Measurements from ENCODE around the gene BSX.
A peak's percentile ranks its signal among the peaks of the same experiment; 100 is the strongest.

BSX gene

DNA sequence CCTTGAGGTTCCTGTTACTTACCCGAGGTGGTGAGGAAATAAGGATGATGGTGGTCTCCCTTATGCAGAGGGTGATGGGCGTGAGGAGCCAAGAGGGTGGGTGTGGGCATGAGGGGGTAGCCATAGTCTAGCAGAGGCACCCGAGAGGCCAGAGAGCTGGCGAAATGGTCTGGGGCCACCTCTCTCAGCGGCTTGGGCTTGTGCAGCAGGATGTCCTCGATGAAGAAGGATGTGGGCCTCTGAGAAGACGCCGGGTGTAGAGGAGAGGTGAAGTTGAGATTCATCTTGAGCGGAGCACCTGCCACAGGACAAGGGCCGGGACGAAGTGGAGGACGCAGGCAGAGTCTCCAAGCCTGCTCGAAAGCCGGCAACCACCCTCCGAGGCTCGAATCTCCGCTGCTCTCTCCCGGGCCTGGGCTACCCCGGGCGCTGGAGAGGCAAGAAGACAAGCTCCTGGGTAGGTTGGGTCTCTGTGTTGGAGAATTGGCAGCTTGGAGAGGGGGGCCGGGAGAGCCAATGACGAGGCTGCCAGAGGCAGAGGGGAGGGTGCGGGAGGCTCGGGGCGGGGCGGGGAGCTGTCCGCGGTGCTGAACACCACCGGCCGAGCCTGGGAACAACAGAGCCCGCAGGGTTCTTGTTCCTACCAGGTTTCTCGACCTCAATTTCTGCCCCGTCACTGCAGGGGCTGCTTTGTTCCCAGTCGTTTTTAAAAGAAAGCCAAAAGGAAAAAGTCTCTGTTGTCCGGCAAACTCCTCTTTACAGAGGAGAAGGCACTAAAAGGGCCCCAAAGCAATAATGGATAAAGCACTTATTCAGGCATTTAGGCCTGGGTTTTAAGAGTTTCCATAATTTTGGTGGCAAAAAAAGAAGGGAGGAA lies at the start of gene BSX:
Gene BSX, minus strand, starts transcription at position 447 of the 877 bp plus-strand sequence. Its CDS starts 163 bp downstream, at position 284.
- Histone ChIP-seq H3K27me3 (ENCODE audit: control insufficient read depth, insufficient read depth, low read length) (peaks cover 78% of the 10 kb centered on the region), H3K4me1 (ENCODE audit: control insufficient read depth, insufficient read depth, low read length) (peaks cover 5% of the 10 kb centered on the region), H3K9me3 (ENCODE audit: control insufficient read depth, insufficient read depth, low read length) (no peaks in the 10 kb centered on the region), H3K36me3 (ENCODE audit: control insufficient read depth, insufficient read depth, low read length) (no peaks in the 10 kb centered on the region), H3K27ac (ENCODE audit: low read length) (no peak within 1 kb of the TSS), H3K4me3 (ENCODE audit: low read length) (no peak within 1 kb of the TSS)
- peak; percentile 74 for DNase-seq (ENCODE audit: low read depth, low spot score)
- no CpG with 5 or more reads among the region's 35 CpGs for WGBS (ENCODE audit: insufficient coverage, insufficient read length)

DNA sequence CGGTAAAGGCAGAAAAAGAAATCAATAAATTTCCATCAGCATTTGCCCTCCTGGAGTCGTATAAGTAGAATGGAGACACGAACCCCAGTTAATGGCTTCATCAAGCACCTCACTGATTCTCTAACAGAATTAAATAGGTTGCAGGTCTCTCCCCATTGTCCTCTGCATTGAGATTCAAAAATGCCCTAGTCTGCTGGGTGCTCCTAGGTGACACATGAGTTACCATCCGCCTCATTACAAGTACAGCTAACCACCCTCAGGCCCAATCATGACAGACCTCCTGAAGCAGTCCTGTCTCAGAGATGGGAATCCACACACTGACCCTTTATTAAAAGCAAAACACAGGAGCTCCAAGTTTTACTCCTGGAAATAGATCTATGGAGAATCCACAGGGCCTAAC lies 48.9 kb upstream of the BSX start:
- no peak for DNase-seq (ENCODE audit: low read depth, low spot score)
- no peak overlapping the region for H3K4me3 ChIP-seq (ENCODE audit: low read length)
- no peaks in the 10 kb centered on the region for H3K9me3 ChIP-seq (ENCODE audit: control insufficient read depth, insufficient read depth, low read length)
- H3K27me3 ChIP-seq (ENCODE audit: control insufficient read depth, insufficient read depth, low read length) = no peaks in the 10 kb centered on the region
- WGBS (ENCODE audit: insufficient coverage, insufficient read length) = no CpG with 5 or more reads among the region's 4 CpGs
- H3K4me1 ChIP-seq (ENCODE audit: control insufficient read depth, insufficient read depth, low read length) = 0 out of 2 replicates have a peak, but pooled peaks cover 2% of the 10 kb centered on the region
- no peak overlapping the region for H3K27ac ChIP-seq (ENCODE audit: low read length)
- H3K36me3 ChIP-seq (ENCODE audit: control insufficient read depth, insufficient read depth, low read length) = no peaks in the 10 kb centered on the region

- DNase-seq (ENCODE audit: low read depth, low spot score) = peak; percentile 31
- no CpG with 5 or more reads among the region's 2 CpGs for WGBS (ENCODE audit: insufficient coverage, insufficient read length)
- Histone ChIP-seq H3K27me3 (ENCODE audit: control insufficient read depth, insufficient read depth, low read length) (no peaks in the 10 kb centered on the region), H3K9me3 (ENCODE audit: control insufficient read depth, insufficient read depth, low read length) (no peaks in the 10 kb centered on the region), H3K27ac (ENCODE audit: low read length) (no peak overlapping the region), H3K4me1 (ENCODE audit: control insufficient read depth, insufficient read depth, low read length) (no peaks in the 10 kb centered on the region), H3K36me3 (ENCODE audit: control insufficient read depth, insufficient read depth, low read length) (no peaks in the 10 kb centered on the region), H3K4me3 (ENCODE audit: low read length) (no peak overlapping the region)
Measured at GRCh38 chr11:123020968-123021367, 39.3 kb upstream of the BSX start.

- WGBS (ENCODE audit: insufficient coverage, insufficient read length) = no CpG with 5 or more reads among the region's 9 CpGs
- H3K27ac ChIP-seq (ENCODE audit: low read length) = no peak overlapping the region
- no peak overlapping the region for H3K4me3 ChIP-seq (ENCODE audit: low read length)
- no peak for DNase-seq (ENCODE audit: low read depth, low spot score)
- no peaks in the 10 kb centered on the region for H3K9me3 ChIP-seq (ENCODE audit: control insufficient read depth, insufficient read depth, low read length)
- H3K4me1 ChIP-seq (ENCODE audit: control insufficient read depth, insufficient read depth, low read length) = no peaks in the 10 kb centered on the region
- H3K36me3 ChIP-seq (ENCODE audit: control insufficient read depth, insufficient read depth, low read length) = no peaks in the 10 kb centered on the region
- H3K27me3 ChIP-seq (ENCODE audit: control insufficient read depth, insufficient read depth, low read length) = no peaks in the 10 kb centered on the region
Measured at GRCh38 chr11:123018702-123019101, 37.1 kb upstream of the BSX start.

DNA sequence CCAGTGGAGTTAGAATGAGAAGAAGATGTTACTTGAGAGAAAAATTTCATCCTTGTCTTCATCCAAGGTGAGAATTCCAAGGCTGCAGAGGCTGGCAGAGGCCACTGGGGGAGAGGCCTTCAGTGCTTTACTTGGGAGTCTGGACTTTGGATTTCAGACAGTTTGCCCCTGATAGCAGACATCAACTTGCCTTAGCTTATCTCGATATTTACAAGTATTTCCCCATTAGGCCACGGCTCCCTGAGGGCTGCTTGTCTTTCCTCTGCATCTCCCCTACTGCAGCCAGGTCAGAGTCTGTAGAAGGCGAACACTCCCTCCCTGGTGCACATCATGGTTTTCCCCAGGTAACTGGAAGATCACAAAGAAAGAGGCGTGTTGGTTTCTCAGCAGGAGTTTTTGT lies 29.9 kb upstream of the BSX start:
- Histone ChIP-seq H3K27me3 (ENCODE audit: control insufficient read depth, insufficient read depth, low read length) (no peaks in the 10 kb centered on the region; the same call in 1 of the 2 replicates), H3K36me3 (ENCODE audit: control insufficient read depth, insufficient read depth, low read length) (no peaks in the 10 kb centered on the region), H3K4me1 (ENCODE audit: control insufficient read depth, insufficient read depth, low read length) (no peaks in the 10 kb centered on the region; the same call in 1 of the 2 replicates), H3K9me3 (ENCODE audit: control insufficient read depth, insufficient read depth, low read length) (no peaks in the 10 kb centered on the region), H3K4me3 (ENCODE audit: low read length) (no peak overlapping the region), H3K27ac (ENCODE audit: low read length) (no peak overlapping the region)
- no CpG with 5 or more reads among the region's 4 CpGs for WGBS (ENCODE audit: insufficient coverage, insufficient read length)
- DNase-seq (ENCODE audit: low read depth, low spot score) = no peak

DNA sequence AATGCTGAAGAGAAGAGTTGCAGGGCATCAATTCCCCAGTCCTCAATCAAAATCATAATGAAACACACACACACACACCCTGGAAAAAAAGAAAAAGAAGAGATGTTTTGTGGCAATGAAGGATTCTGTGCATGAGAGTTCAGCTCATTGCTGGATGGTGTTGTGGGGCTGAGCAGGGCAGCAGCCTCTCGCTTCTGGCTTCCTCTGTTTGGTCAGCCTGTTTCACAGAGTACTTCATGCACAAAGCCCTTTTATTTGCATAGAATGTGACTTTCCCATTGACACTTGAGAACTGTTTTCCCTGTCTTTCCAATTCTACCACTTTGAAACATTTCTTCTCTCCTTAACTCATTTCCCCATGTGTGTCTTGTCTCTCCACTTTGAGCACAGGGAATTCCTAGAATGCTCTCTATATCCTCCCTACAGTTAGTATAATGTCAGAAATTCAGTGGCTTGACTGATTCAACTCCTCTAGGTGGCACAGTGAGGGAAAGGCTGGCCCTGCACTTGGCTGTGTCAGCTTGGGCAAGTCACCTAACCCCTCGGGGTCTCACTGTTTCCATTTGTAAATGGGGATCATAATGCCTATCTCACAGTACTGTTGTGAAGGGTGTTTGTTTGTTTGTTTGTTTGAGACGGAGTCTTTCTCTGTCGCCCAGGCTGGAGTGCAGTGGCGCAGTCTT lies 25.4 kb upstream of the BSX start:
- no peaks in the 10 kb centered on the region for H3K36me3 ChIP-seq (ENCODE audit: control insufficient read depth, insufficient read depth, low read length)
- no peak overlapping the region for H3K4me3 ChIP-seq (ENCODE audit: low read length)
- H3K9me3 ChIP-seq (ENCODE audit: control insufficient read depth, insufficient read depth, low read length) = no peaks in the 10 kb centered on the region
- H3K27ac ChIP-seq (ENCODE audit: low read length) = no peak overlapping the region
- no CpG with 5 or more reads among the region's 5 CpGs for WGBS (ENCODE audit: insufficient coverage, insufficient read length)
- no peaks in the 10 kb centered on the region for H3K27me3 ChIP-seq (ENCODE audit: control insufficient read depth, insufficient read depth, low read length)
- no peak for DNase-seq (ENCODE audit: low read depth, low spot score)
- H3K4me1 ChIP-seq (ENCODE audit: control insufficient read depth, insufficient read depth, low read length) = no peaks in the 10 kb centered on the region

GRCh38 chr11:123000721-123001120 lies 19.1 kb upstream of the BSX start:
- WGBS (ENCODE audit: insufficient coverage, insufficient read length) = no CpG with 5 or more reads among the region's 5 CpGs
- Histone ChIP-seq H3K9me3 (ENCODE audit: control insufficient read depth, insufficient read depth, low read length) (no peaks in the 10 kb centered on the region), H3K27me3 (ENCODE audit: control insufficient read depth, insufficient read depth, low read length) (no peaks in the 10 kb centered on the region), H3K4me3 (ENCODE audit: low read length) (no peak overlapping the region), H3K4me1 (ENCODE audit: control insufficient read depth, insufficient read depth, low read length) (0 out of 2 replicates have a peak, but pooled peaks cover 3% of the 10 kb centered on the region), H3K36me3 (ENCODE audit: control insufficient read depth, insufficient read depth, low read length) (no peaks in the 10 kb centered on the region), H3K27ac (ENCODE audit: low read length) (no peak overlapping the region)
- DNase-seq (ENCODE audit: low read depth, low spot score) = no peak

DNA sequence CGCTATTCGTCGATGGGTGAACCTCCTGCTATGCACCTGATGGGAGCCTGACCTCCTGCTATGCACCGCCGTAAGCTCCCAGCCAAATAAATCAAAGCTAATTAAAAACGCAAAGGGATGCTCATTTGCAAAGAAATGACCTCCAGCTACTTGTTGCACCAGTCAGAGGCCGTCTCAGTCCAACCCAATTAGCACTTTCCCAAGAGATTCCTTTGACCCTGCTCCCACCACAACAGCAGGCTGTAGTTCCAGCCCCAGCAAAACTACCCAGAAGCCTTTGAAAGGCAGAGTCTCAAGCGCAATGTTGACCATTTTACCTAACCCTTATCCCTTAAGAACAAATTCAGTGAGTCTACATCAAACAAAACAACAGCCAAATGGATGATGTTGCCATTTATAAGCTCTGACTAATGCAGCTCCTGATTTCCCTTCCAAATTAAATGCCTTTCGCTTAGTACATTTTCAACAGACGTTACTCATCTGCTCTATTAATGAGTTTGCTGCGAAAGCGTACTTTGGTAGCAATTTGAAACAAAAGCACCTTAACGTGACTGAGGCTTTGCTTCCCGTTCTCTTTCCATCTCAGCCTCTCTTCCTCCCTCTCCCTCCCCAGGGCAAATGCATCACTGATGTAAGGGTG lies 17.2 kb upstream of the BSX start:
- H3K27ac ChIP-seq (ENCODE audit: low read length) = no peak overlapping the region
- 0 out of 2 replicates have a peak, but pooled peaks cover 3% of the 10 kb centered on the region for H3K4me1 ChIP-seq (ENCODE audit: control insufficient read depth, insufficient read depth, low read length)
- no CpG with 5 or more reads among the region's 14 CpGs for WGBS (ENCODE audit: insufficient coverage, insufficient read length)
- no peaks in the 10 kb centered on the region for H3K27me3 ChIP-seq (ENCODE audit: control insufficient read depth, insufficient read depth, low read length)
- no peaks in the 10 kb centered on the region for H3K36me3 ChIP-seq (ENCODE audit: control insufficient read depth, insufficient read depth, low read length)
- H3K4me3 ChIP-seq (ENCODE audit: low read length) = no peak overlapping the region
- H3K9me3 ChIP-seq (ENCODE audit: control insufficient read depth, insufficient read depth, low read length) = no peaks in the 10 kb centered on the region
- no peak for DNase-seq (ENCODE audit: low read depth, low spot score)

DNA sequence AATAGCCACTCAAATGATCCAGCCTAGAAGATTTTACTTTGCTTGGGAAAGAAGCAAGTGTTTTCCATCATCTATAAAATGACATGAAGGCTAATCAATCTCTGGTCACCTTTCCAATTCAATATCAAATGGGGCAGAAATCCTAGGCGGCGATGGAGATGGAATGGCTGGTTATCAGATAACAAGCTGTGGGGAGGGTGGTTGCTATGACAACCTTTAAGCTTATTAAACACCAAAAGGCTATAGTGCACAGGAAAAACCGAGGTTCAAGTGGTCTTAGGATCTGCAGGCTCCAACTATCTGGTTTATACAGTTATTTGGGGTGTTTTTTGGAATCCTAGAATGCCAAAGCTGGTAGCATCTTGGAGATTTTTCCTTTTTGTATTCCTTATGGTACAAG lies 13.9 kb upstream of the BSX start:
- no CpG with 5 or more reads among the region's 3 CpGs for WGBS (ENCODE audit: insufficient coverage, insufficient read length)
- no peaks in the 10 kb centered on the region for H3K27me3 ChIP-seq (ENCODE audit: control insufficient read depth, insufficient read depth, low read length)
- no peaks in the 10 kb centered on the region for H3K9me3 ChIP-seq (ENCODE audit: control insufficient read depth, insufficient read depth, low read length)
- 0 out of 2 replicates have a peak, but pooled peaks cover 3% of the 10 kb centered on the region for H3K4me1 ChIP-seq (ENCODE audit: control insufficient read depth, insufficient read depth, low read length)
- no peak overlapping the region for H3K4me3 ChIP-seq (ENCODE audit: low read length)
- H3K27ac ChIP-seq (ENCODE audit: low read length) = no peak overlapping the region
- H3K36me3 ChIP-seq (ENCODE audit: control insufficient read depth, insufficient read depth, low read length) = no peaks in the 10 kb centered on the region
- no peak for DNase-seq (ENCODE audit: low read depth, low spot score)

Measured in iPS DF 6.9 (cell line).